Measurements from ENCODE around the gene CLNK.
"Not testable (repeated sequence)": the region's sequence is repeated elsewhere in the genome, so short reads cannot be mapped to it uniquely, and the experiment has no call there.

The CLNK gene

DNA sequence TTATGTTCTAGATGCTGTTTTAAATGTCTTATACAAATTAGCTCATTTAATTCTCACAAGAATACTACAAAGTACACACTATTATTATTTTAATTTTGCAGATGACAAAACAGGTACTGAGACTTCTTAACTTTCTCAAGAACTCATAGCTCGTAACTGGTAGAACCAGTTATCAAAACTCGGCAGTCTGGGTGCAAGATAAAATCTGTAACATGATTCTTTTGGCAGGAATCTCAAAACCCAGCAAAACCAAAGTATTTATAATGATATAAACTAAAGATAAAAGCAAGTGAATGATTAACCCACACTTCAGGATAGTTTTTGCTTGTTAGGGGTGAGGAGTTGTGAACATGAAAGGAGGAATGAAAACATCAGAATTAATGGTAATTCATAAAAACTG, 27.6 kb downstream of the CLNK start:
- no peak for FAIRE-seq

DNA sequence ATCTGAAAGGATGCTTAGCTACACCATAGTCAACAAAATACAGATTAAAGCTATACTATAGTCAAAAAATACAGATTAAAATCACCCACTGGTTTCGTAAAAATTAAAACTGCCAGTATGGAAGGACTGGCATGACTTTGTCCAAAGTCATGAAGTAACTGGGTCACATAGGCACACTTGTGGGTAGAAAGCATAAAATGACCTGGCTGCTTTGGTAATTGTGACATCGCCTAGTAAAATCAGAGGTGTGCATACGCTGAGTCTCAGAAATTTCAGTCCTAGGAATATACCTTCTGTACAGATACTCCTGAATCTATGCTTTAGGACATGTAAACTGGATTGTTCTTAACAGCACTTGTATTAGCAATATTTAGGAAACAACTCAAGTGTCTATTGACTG, 28.1 kb downstream of the CLNK start:
- no peak for FAIRE-seq

DNA sequence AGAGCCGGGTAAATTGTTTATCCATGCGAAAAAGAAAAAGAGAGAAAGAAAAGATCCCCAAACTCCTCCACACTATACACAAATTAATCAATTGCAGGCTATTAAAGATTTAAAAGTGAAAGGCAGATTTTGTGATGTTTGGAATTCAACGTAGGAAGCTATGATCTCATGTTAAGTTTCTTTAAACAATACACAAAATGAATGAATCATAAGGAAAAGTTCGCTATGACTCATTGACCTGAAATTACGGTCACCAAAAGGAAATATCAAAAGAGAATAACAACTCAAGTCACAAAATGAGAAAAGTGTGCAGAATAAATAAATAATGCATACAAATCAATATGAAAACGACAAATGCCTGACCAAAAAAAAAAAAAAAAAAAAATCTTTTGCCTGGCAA, 28.6 kb downstream of the CLNK start:
- FAIRE-seq = no peak

DNA sequence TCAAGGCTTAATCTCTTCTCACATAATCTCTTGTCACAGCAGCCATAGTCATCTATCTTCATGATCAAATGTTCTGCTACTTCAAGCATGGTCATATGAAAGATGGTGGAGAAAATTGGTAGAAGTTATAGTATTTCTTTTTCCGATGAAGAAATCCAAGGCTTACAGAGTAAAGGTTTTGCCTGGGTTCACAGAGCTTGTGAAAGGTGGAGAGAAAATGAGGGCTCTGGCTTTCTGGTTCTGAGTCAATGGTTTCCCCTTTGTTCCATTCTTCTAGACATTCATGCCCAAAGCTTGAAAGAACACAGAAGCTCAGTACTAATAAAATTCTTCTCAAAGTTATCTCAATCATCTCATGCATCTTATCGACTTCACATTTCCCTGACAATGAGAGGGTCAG, 36.1 kb downstream of the CLNK start:
- no peak for FAIRE-seq

DNA sequence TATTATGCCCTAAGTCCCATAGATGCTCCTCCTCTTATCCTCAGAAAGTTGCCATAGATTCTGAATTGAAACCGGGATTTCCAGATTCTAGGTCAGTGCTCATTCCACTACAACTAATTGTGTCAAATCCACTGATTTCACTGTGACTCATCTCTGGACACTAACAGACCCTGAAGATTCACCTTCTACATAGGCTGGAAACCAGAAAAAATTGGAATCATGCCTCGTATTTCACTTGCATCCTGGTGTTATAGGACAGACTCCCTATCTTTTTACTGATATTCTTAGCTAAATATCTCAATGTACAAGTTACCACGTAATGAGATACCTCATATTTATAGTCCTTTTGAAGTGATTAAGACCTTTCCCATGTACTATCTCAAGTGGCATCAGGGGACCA, 36.7 kb downstream of the CLNK start:
- FAIRE-seq = no peak

DNA sequence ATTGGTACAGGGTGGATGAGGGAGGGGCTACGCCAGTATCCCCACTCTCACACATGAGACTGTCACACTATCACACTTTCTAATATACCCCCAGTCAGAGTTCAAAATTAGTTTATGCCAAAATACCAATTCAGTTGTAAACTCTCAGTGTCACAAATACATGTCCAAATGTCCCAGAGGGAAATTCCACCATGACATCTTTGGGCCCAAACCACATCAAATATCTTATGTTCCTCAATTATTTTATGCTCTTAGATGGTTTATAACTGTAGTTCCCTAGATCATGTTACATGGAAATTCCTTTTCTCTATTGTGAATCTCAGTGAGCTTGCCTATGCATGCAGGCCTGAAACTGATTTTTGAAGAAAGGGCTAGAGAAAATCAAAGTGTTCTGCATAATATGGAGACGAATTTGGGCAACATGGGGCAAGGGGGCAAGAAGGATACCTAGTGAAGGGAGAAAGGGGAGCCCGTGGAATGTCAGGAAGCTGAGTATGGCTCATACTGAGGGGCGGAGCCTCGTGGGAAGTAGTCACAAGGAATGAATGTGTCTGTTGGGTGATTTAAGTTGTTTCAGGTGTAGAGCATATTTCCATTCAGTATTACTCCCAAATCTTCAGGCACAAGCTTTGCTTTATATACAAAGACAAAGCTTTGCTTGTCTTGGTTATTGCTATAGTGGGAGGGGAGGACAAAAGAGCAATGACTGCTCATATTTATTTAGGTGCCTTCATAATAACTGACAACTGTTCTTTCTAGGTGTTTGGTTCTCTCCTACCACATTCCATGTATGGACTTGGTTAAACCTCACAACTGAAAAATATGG, 40.8 kb downstream of the CLNK start:
- FAIRE-seq = no peak

DNA sequence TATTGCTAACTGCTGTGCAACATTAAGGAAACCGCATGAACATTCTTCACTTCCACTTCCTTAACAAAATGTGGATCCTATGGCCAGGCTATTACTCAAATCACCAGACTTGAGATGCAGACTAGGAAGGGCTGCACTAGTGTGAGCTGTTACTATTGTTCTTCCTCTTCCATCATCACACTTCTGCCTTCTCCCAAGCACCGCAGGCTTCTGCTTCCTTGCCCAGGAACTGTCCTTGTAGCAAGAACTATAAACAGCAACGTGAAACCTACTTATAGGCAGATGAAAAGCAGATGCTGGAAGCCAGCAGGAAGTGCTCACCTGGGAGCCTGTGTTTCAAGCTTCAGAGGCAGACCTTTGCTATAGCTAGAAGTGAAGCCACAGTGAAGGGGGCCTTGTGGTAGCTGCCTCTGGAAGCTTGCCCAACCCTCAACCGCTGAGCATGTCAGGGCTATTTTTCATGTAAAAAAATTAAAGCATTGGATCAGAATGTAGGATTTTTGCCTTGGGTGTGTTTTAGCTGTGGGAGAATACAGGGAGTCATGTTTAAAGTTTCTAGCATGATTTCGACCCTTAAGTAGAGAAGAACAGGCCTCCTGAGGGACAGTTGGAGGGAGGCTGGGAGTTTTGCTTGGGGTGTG, 43.9 kb downstream of the CLNK start:
- no peak for FAIRE-seq

DNA sequence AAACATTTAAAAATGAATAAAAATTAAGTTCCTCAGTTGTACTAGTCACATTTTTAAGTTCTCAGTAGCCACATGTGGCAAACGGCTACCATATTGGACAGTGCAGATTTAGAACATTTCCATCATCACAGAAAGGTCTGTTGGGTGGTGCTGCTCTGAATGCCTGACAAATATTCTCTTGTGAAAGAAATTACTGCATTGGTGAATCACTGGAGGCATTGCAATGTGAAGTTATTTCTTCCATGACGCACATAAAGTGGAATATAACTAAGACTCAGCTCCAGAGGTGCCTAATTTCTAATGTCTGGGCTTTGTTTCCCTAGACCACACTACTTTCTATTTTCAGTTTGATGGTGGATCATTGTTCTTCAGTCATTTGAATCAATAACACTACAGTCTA, 44.9 kb downstream of the CLNK start:
- FAIRE-seq = no peak

DNA sequence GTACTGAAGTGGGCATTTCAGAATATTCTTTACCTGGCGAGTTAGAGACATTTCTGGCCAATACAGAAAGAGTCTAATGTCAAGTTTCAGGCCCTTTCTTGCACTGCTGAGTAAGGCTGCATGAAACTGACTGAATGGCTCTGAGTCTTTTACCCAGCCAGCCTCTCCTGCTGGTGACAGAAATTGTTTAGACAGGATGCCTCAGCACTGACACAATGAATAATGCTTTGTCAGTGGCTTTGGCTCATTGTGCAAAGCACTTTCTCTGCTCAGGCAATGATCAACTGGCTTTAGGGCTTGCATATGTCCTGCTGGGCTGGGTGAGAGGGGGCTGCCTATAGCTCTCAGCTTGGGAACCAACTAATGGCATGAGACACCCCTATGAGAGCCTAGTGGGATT, 45.5 kb downstream of the CLNK start:
- no peak for FAIRE-seq

DNA sequence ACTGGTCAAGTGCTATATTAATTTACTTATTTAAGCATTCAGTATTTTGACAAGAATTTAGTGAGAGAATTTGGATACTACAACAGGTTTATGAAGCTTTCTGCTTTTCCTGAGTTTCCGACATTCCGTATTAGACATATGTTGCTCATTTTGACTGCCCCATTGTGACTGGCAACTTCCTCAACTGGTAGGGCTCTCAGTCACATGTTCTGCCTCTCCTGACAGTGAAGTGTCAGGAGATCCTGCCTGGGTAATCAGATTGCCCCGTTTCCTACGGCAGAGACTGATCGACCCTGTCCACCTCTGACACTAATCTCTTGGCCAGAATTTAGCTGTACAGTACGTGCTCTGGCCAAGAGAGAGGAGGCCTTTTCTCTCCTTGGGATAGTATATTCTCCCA, 49.5 kb downstream of the CLNK start:
- no peak for FAIRE-seq

DNA sequence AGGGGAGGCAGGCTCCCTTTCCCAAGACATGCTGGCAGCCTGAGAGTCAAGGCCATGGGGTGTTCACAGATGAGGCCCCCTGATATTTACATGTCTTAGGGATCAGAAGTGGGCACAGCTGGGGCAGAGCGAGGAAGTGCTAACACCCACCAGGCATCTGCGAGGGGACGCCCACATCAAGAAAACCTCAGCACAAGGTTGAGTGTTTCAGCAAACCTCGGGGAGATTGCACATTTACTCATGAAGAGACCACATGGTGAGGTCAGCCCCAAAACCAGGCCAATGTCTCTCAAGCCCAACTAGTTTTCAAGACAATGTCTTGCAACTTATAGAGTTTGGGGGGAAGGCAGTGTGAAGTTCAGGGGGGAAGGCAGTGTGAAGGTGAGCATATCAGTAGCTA, 55.2 kb downstream of the CLNK start:
- no peak for FAIRE-seq

DNA sequence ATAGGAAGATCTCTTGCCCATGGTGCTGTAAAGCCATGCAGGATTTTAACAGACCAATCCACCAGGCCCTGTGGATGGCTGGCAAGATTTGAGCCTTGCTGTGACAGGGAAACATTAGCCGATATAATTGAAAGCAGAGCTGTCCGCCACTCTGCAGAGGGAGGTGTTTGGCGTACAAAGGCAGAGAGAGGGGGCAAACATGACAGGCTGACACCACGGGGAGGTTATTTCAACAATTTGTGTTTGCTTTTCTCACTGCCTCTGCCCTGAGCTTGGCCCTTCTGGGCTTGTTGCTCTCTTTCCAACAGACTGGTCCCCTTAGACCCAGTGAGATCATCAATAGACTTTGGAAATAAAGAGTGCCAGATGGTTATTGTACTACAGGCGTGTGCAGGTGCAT, 59.4 kb downstream of the CLNK start:
- no peak for FAIRE-seq

DNA sequence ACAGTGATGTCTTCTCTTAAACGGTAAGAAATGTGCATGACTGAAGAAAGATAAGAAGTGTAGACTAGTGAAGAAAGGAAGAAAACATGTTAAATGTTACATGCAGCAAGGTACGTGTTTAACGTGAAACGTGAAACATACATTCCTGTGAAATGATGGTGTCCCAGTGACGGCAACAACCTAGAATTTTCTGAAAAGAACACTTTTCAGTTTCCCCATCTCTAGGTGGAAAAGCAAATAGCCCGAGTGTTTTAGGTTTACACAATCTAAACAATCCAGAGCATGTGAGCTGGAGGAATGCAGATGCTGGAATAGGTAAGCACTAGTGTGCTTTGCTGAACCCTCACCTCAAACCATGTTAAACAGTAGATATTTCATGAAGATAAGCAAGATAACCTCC, 60.7 kb downstream of the CLNK start:
- FAIRE-seq = no peak

DNA sequence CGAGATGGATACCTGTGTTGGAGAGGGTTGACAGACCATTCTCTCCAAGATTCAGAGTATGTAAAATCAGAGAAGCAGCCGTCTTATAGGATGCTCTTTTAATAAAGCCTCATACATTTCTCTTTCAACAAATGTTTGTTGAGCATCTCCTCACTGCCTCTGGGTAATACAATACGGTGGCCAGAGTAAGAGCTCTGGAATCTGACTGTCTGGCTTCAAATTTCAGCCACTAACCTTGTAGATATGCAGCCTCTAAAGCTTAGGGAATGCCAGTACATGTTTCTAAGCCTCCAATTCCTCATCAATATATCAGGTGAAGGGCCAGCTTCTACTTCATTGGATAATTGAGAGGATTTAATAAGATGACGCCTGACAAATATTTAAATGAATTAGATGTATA, 61.3 kb downstream of the CLNK start:
- no peak for FAIRE-seq

DNA sequence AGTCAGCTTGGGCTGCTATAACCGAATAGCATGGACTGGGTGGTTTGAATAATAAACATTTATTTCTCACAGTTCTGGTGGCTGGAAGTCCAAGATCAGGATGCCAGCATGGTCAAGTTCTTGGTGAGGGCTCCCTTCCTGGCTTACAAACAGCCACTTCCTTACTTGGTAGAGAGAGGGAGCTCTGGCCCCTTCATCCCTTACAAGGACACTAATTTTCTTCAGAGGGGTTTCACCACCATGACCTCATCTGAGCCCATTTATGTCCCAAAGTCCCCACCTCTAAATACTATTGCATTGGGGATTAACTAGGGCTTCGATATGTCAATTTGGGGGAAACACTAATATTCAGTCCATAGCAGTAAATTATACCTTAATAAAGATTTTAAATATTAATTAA, 61.8 kb downstream of the CLNK start:
- FAIRE-seq = no peak

DNA sequence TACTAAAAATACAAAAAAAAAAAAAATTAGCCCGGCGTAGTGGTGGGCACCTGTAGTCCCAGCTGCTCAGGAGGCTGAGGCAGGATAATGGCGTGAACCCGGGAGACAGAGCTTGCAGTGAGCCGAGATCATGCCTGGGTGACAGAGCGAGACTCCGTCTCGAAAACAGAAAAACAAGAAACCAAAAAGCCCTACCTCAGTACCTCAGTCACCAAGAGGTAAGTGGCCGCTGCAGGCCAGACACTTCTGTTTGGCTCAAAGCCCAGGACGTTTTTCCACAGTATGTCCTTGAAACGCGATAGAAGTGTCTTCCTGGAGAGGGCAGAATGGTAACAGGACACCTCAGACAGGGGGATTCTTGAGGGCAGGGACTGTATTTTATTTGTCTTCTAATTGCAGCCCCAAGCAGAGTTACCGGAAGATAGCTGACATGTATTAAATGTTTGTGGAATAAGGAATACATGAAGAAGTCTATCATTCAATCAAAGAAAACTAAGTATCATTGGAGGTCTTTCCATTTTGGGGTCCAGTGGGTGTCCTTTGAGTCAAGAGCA, 63.6 kb downstream of the CLNK start:
- FAIRE-seq = no peak

DNA sequence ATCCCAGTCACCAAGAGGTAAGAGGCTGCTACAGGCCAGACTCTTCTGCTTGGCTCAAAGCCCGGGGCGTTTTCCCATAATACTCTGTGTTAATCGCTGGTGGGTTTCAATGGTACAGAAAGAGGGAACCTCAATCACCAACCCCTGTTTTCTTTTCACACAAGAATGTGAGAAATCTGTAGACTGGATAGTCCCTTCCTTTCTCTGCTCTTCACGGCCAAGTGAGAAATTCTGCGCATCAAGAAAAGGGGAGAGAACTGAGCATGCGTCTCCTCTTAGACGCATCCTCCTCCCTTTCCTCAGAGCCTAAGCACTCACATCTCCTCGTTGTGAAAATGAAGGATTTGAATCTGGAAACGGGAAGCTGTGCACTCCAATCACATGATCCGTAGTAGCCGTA, 64.7 kb downstream of the CLNK start:
- no peak for FAIRE-seq

DNA sequence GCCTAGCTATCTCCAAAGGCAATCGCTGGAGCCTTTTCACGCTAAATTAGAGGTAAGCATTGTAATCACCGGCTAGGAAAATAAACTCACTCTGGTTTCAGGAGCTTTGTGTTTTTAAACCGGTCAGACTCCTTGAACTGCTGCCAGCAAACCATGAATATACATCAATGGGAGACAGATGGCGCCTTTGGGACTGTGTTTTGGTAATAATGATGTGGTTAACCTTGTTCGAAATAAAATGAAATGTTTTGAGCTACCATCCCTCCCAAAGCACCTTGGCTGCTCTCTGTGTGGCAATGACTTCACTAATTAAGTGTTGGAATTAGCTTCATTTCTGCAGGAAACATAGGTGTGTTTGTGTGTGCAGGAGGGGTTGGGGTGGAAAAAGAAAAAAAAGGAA, 65.3 kb downstream of the CLNK start:
- no peak for FAIRE-seq

DNA sequence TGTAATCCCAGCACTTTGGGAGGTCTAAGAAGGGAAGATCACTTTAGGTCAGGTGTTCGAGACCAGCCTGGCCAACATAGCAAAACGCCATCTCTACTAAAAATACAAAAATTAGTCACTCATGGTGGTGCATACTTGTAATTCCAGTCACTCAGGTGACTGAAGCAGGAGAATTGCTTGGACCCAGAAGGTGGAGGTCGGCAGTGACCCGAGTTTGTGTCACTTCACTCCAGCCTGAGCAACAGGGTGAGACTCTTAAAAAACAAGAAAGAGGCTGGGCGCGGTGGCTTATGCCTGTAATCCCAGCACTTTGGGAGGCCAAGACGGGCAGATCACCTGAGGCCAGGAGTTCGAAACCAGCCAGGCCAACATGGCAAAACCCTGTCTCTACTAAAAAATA, 69.6 kb downstream of the CLNK start:
- FAIRE-seq = not testable (repeated sequence)

DNA sequence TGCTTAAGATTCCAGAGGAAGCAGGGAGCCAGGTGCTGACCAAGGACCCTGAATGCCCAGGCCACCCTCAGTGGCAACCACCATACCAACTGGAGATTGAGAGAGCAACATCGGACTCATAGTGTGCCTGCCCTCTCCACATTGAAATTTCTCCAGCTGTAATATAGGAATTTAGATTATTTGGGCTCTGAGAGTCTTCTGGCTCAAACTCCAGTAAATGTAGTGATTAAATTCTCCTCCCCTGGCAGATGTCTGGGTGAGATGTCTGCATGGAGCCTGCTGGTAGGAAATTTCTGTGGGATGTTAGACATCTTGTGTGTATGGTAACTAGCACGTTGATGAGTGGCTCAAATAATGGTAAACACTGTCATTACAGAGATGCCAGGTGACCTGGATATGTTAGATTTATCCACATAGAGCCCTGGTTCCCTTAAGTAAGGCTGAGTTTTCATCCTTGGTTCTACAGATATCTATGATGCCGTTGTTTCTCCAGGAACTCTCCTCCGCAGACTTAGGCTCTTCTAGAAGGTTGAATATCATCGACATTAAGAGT, 70.6 kb downstream of the CLNK start:
- no peak for FAIRE-seq

DNA sequence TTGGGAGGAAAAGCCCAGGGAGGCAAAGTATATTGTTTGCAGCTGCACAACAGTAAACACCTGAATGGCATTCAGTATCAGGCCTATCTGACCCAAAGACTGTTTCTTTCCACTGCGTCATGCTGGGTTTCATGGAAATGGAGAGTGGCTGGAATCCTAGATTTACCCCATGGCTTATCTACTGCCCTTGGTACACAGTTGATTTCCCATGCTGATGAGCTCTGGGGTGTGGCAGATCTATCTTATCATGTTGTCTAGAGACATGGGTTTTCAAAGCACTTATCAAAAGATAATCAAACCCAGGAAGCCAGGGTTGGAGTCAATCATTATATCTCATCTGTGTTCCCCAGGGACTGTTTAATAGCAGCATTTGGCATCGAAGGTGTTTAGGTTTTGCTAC, 72.1 kb downstream of the CLNK start:
- FAIRE-seq = no peak

DNA sequence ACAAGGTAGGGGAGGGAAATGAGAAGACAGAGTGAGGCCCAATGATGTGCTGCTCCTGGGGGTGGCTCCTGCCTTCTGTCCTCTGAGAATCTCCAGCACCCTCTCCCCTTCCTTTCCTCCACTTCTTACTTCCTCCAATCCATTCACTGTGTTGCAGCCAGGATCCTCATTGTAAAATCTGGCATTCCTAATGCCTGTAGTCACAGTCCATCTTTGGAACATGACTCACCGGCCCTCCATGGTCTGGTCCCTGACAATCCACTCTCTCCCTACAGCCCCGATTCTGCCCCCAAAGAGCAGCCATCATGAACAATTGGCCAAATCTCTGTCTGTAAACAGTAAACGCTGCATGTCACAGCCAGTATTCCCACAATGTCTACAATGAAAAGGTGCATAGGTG, 72.9 kb downstream of the CLNK start:
- no peak for FAIRE-seq

DNA sequence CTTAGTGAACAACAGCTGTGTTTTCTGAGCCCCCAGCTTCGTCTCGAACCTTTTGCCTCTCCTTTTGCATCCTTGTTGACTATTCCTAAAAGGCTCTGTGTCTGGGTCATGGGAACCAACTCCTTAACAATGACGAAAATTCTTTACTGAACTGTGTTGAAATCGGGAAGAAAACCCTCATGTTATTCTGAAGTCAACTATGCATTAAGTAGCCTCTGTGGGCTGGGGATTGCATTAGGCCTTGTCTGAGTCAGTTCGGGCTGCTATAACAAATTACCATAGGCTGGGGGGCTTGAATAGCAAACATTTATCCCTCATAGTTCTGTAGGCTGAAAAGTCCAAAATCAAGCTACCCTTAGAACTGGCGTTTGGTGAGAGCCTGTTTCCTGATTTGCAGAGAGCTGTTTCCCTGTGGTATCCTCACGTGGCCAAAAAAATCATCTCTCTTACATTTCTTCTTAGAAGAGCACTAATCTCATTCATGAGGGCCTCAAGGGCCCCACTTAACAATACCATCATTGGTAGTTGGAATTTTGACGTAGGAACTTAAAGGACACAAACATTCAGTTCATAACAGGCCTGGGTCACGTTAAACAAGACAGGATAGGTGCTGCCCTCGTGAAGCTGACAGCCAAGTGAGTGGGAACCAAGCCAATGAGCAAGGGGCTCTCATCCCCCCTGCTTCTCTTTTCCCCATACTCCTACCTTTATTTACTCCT, 75.9 kb downstream of the CLNK start:
- FAIRE-seq = no peak

DNA sequence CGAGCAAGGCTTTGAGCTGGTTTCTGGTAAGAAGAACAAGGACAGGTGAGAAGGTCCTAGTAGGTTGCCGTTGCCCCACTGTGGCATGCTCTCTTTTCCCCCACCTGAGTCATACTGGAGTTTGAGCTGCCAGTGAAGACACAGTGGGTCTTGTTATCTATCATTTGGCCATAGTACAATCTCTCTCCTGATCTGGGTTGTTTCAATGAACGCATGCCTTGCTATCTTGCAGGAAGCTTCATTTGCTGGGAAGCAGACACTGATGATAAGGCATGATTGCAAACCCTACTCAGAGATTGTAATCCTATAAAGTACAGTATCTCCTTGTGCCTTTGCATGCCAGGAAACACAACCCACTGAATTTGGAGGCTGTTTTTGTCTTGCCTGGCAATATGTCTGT, 77.4 kb downstream of the CLNK start:
- FAIRE-seq = no peak
